Thyroid gland (tissue), 4 donors: ENCODE data around the gene SCGN.

ENCODE experiments used
- POLR2A ChIP-seq, 2 donors: fragments of 450-650 bp; IDR thresholded peaks; one replicate each; pipeline ENCODE4 v1.6.1; 2017; ENCODE audit warnings: antibody characterized with exemption in 2 of 2, mild to moderate bottlenecking in 2 of 2, moderate library complexity in 1 of 2
- TF ChIP-seq, protein P1 (sequence below), 6 experiments: fragments of 200-600 bp in 3 of 6; fragments of 450-650 bp in 3 of 6; sonication (generic) in 3 of 6; IDR thresholded peaks; one replicate each; pipeline ENCODE4 v1.5.1; 2016 to 2019; ENCODE audit warnings: antibody characterized with exemption in 6 of 6, mild to moderate bottlenecking in 2 of 6, inconsistent platforms in 1 of 6, moderate library complexity in 1 of 6

DNA sequence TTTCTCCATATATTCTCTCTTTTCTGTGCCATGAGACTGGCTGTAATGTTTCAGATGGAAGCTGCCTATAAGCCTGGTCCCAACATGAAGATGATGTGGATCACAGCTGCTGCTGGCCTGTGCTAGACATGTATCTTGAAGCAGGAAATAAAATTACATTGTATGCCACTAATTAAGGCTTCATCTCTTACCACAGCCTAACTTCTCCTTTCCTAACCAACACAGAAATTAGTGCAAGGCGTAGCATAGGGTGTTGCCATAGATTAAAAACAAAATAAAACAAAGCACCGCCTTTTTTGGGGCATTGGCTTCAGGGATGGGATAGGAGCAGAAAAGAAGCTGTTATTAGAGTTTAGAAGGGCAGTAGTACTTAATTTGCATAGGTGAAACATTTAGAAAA is 97.8 kb downstream of the SCGN start:
- TF ChIP-seq, protein P1, sequence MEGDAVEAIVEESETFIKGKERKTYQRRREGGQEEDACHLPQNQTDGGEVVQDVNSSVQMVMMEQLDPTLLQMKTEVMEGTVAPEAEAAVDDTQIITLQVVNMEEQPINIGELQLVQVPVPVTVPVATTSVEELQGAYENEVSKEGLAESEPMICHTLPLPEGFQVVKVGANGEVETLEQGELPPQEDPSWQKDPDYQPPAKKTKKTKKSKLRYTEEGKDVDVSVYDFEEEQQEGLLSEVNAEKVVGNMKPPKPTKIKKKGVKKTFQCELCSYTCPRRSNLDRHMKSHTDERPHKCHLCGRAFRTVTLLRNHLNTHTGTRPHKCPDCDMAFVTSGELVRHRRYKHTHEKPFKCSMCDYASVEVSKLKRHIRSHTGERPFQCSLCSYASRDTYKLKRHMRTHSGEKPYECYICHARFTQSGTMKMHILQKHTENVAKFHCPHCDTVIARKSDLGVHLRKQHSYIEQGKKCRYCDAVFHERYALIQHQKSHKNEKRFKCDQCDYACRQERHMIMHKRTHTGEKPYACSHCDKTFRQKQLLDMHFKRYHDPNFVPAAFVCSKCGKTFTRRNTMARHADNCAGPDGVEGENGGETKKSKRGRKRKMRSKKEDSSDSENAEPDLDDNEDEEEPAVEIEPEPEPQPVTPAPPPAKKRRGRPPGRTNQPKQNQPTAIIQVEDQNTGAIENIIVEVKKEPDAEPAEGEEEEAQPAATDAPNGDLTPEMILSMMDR (IDR thresholded peaks at IDR 0.05), result no peak
- TF ChIP-seq POLR2A (IDR thresholded peaks at IDR 0.05), result no peak
